ENCODE data around the gene PCCA.

PCCA gene

DNA sequence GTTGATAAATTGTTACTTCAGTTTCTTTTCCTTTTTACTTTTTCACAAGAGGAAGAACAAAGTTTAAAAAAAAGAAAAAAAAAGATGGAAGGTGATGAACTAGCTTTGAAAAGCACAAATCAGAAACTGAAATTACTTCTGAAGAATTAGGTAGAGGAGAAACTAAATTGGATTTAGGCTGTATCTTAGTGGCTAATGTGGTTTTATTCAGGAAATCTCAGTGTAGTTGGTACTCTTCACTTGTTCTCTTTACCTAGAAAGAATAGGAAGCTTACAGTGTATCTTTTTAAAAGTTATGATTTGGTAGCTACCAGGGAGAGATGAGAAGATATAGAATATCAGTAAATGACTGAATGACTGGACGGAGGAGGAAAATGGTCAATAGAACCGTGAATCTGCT is 252.0 kb downstream of the PCCA start:
- ChIA-PET CTCF (no interaction called here), POLR2A (no interaction called here)
- no peak for DNase-seq (ENCODE audit: extremely low spot score)
- TF ChIP-seq BHLHE40 (IDR thresholded peaks at IDR 0.05; ENCODE audit: borderline replicate concordance) = no peak
- no peak for TF ChIP-seq ELF4 (IDR thresholded peaks at IDR 0.05)
- no peak for TF ChIP-seq FOXM1 (IDR thresholded peaks at IDR 0.05; ENCODE audit: borderline replicate concordance)

DNA sequence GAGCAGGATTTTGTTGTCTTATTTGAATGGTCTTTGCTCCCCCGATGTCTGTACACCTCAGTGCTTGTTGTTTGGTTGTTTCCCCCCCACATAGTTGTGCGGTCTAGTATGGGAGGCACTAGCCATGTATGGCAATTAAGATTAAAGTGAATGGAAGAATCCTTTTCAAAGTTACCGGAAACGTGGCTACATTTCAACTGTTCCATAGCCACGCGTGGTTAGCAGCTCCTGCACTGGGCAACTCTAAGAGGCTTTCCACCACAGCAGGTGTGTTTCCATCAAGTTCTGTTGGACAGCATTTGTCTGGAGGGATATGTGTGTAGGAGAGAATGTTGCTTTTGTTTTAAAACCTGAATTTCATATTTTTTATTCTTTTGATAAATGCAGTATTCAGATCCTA is 252.4 kb downstream of the PCCA start:
- ChIA-PET CTCF (no interaction called here), POLR2A (no interaction called here)
- DNase-seq (ENCODE audit: extremely low spot score) = no peak
- TF ChIP-seq NFRKB (IDR thresholded peaks at IDR 0.05) (no peak), LEF1 (IDR thresholded peaks at IDR 0.05; ENCODE audit: borderline replicate concordance) (no peak), L3MBTL2 (conservative IDR thresholded peaks at IDR 0.05) (no peak), ZNF384 (IDR thresholded peaks at IDR 0.05) (no peak), ELF4 (IDR thresholded peaks at IDR 0.05) (no peak), FOXM1 (IDR thresholded peaks at IDR 0.05; ENCODE audit: borderline replicate concordance) (no peak), SUZ12 (IDR thresholded peaks at IDR 0.05) (no peak), HDGF (IDR thresholded peaks at IDR 0.05; ENCODE audit: borderline replicate concordance) (no peak)
- TF ChIP-seq, protein P1, sequence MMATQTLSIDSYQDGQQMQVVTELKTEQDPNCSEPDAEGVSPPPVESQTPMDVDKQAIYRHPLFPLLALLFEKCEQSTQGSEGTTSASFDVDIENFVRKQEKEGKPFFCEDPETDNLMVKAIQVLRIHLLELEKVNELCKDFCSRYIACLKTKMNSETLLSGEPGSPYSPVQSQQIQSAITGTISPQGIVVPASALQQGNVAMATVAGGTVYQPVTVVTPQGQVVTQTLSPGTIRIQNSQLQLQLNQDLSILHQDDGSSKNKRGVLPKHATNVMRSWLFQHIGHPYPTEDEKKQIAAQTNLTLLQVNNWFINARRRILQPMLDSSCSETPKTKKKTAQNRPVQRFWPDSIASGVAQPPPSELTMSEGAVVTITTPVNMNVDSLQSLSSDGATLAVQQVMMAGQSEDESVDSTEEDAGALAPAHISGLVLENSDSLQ (IDR thresholded peaks at IDR 0.05) = no peak

DNA sequence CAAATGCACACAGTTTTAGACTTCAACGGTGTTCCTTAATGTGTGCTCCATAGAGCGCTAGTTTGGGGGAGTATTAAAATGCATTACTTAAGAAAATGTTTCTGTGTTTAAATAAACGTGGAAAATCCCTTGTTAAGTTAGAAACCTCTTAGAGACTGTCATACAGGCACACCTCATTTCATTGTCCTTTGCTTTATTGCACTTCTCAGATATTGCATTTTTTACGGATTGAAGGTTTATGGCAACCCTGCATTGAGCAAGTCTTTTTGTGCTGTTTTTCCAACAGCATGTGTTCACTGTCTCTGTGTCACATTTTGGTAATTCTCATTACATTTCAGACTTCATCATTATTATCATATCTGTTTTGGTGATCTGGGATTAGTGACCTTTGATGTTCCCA is 255.7 kb downstream of the PCCA start:
- ChIA-PET CTCF (no interaction called here), POLR2A (no interaction called here)
- DNase-seq (ENCODE audit: extremely low spot score) = no peak
- TF ChIP-seq, protein P1 (IDR thresholded peaks at IDR 0.05) = no peak
- TF ChIP-seq SP1 (IDR thresholded peaks at IDR 0.05) = no peak
- no peak for TF ChIP-seq HDGF (IDR thresholded peaks at IDR 0.05; ENCODE audit: borderline replicate concordance)
- no peak for TF ChIP-seq NFRKB (IDR thresholded peaks at IDR 0.05)
- TF ChIP-seq TARDBP (IDR thresholded peaks at IDR 0.05) = no peak
- no peak for TF ChIP-seq ARNT (IDR thresholded peaks at IDR 0.05)
- no peak for TF ChIP-seq CTBP1 (IDR thresholded peaks at IDR 0.05; ENCODE audit: borderline replicate concordance)
- no peak for TF ChIP-seq ELF4 (IDR thresholded peaks at IDR 0.05)
- TF ChIP-seq FOXA1 (IDR thresholded peaks at IDR 0.05) = no peak
- no peak for TF ChIP-seq SUZ12 (IDR thresholded peaks at IDR 0.05)
- TF ChIP-seq ZNF384 (IDR thresholded peaks at IDR 0.05) = no peak

DNA sequence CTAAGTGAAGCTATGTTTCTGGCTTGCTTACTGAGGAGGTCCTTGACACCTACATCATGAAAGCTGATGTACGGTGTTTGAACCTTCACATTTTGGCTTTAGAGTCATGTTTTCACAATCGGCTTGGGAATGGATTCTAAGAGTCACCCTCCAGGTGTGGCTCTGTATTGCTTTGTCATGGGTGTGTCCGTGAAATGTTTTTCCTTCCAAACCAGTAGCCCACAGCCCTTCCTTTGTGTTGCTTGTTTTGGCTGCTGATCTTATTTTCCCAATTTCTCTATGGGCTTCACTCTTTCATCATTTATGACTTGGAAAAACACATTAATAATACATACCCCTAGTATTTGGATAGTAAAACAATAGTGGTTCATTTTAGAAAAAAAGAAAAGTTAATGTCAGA is 259.1 kb downstream of the PCCA start:
- no peak for DNase-seq (ENCODE audit: extremely low spot score)
- CTCF ChIA-PET = no interaction called here
- TF ChIP-seq FOXK2 (IDR thresholded peaks at IDR 0.05) (no peak), LEF1 (IDR thresholded peaks at IDR 0.05; ENCODE audit: borderline replicate concordance) (no peak), FOXA1 (IDR thresholded peaks at IDR 0.05) (no peak), ARNT (IDR thresholded peaks at IDR 0.05) (no peak), FOXM1 (IDR thresholded peaks at IDR 0.05; ENCODE audit: borderline replicate concordance) (no peak), L3MBTL2 (conservative IDR thresholded peaks at IDR 0.05) (no peak), BHLHE40 (IDR thresholded peaks at IDR 0.05; ENCODE audit: borderline replicate concordance) (no peak), NFRKB (IDR thresholded peaks at IDR 0.05) (no peak), SUZ12 (IDR thresholded peaks at IDR 0.05) (no peak), CTBP1 (IDR thresholded peaks at IDR 0.05; ENCODE audit: borderline replicate concordance) (no peak), TARDBP (IDR thresholded peaks at IDR 0.05) (no peak), ELF4 (IDR thresholded peaks at IDR 0.05) (no peak), HDGF (IDR thresholded peaks at IDR 0.05; ENCODE audit: borderline replicate concordance) (no peak), SP1 (IDR thresholded peaks at IDR 0.05) (no peak), ZNF384 (IDR thresholded peaks at IDR 0.05) (no peak)
- TF ChIP-seq, protein P1 (IDR thresholded peaks at IDR 0.05) = no peak
- POLR2A ChIA-PET = no interaction called here

DNA sequence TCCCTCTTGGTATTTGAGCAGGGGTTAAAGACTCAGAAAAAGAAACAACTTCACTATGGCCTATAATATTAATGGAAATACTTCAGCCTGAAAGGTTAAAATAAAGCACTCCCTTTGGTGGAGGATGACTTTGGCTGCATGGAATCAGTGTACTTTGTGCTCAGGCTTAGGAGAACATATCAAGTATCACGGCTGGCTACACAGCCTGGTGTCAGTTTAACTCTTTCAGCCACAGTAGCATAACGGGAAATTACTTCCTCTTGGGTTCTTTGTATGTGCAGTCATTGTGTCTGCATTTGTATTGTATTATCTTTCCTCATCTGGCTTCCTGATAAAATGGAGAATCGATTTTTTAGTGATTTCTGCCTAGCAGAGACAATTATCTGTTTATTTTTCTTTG is 260.7 kb downstream of the PCCA start:
- TF ChIP-seq FOXA1 (IDR thresholded peaks at IDR 0.05) = no peak
- TF ChIP-seq ARNT (IDR thresholded peaks at IDR 0.05) = no peak
- no peak for TF ChIP-seq HDGF (IDR thresholded peaks at IDR 0.05; ENCODE audit: borderline replicate concordance)
- no peak for TF ChIP-seq ELF4 (IDR thresholded peaks at IDR 0.05)
- TF ChIP-seq CTBP1 (IDR thresholded peaks at IDR 0.05; ENCODE audit: borderline replicate concordance) = no peak
- no peak for TF ChIP-seq NFRKB (IDR thresholded peaks at IDR 0.05)
- no peak for TF ChIP-seq FOXK2 (IDR thresholded peaks at IDR 0.05)
- TF ChIP-seq, protein P1 (IDR thresholded peaks at IDR 0.05) = no peak
- TF ChIP-seq L3MBTL2 (conservative IDR thresholded peaks at IDR 0.05) = no peak
- no peak for TF ChIP-seq FOXM1 (IDR thresholded peaks at IDR 0.05; ENCODE audit: borderline replicate concordance)
- no peak for TF ChIP-seq BHLHE40 (IDR thresholded peaks at IDR 0.05; ENCODE audit: borderline replicate concordance)
- TF ChIP-seq LEF1 (IDR thresholded peaks at IDR 0.05; ENCODE audit: borderline replicate concordance) = no peak
- TF ChIP-seq TARDBP (IDR thresholded peaks at IDR 0.05) = no peak
- no peak for TF ChIP-seq SP1 (IDR thresholded peaks at IDR 0.05)
- no peak for TF ChIP-seq SUZ12 (IDR thresholded peaks at IDR 0.05)
- TF ChIP-seq ZNF384 (IDR thresholded peaks at IDR 0.05) = no peak
- no peak for DNase-seq (ENCODE audit: extremely low spot score)
- ChIA-PET POLR2A (no interaction called here), CTCF (no interaction called here)

DNA sequence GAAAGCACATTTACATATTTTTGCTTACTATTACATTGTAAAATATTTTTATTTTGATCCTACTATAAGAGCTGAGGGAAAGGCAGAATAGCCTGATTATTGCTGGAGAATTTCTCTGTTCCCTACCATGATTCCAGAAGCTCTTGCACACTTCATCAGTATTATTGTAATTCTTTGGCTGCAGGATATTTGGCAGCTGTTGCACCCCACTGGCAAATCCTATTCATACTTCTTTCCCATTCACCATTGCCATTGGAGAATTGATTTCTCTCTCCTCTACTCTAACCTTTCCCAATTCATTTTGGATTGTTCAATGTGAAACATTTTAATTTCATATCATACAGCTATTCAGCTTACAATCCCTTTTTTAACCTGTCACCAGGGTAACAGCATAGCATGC is 261.7 kb downstream of the PCCA start:
- no peak for DNase-seq (ENCODE audit: extremely low spot score)
- TF ChIP-seq BHLHE40 (IDR thresholded peaks at IDR 0.05; ENCODE audit: borderline replicate concordance) (no peak), FOXA1 (IDR thresholded peaks at IDR 0.05) (no peak), SUZ12 (IDR thresholded peaks at IDR 0.05) (no peak), ZNF384 (IDR thresholded peaks at IDR 0.05) (no peak), FOXK2 (IDR thresholded peaks at IDR 0.05) (no peak), FOXM1 (IDR thresholded peaks at IDR 0.05; ENCODE audit: borderline replicate concordance) (no peak), L3MBTL2 (conservative IDR thresholded peaks at IDR 0.05) (no peak), NFRKB (IDR thresholded peaks at IDR 0.05) (no peak), CTBP1 (IDR thresholded peaks at IDR 0.05; ENCODE audit: borderline replicate concordance) (no peak), HDGF (IDR thresholded peaks at IDR 0.05; ENCODE audit: borderline replicate concordance) (no peak), ELF4 (IDR thresholded peaks at IDR 0.05) (no peak), SP1 (IDR thresholded peaks at IDR 0.05) (no peak)
- TF ChIP-seq, protein P1 (IDR thresholded peaks at IDR 0.05) = no peak
- CTCF ChIA-PET = no interaction called here
- POLR2A ChIA-PET = no interaction called here
